ENCODE measurements around the gene UPK3B. TPM values are rescaled to one million over a fixed set of nuclear protein-coding genes. Genes with fewer than 3 reads are reported as not detected.
A peak's percentile ranks its signal among the peaks of the same experiment; 100 is the strongest.
"Not testable (repeated sequence)": the region's sequence is repeated elsewhere in the genome, so short reads cannot be mapped to it uniquely, and the experiment has no call there.

The UPK3B gene
- total RNA-seq, result 0.49 TPM
- long read RNA-seq, result 0 reads

- no peak within 1 kb of the TSS for H3K27ac ChIP-seq (replicated peaks)
- no peaks in the 10 kb centered on the region for H3K27me3 ChIP-seq (ENCODE audit: low read depth)
- no peak within 1 kb of the TSS for H3K4me3 ChIP-seq
- intact Hi-C loops (cut with micrococcal nuclease), result no loop called here
- no peak for TF ChIP-seq CTCF (IDR thresholded peaks at IDR 0.05; ENCODE audit: borderline replicate concordance)
- H3K36me3 ChIP-seq, result peaks cover 10% of the 10 kb centered on the region
- H3K9me3 ChIP-seq (replicated peaks), result no peaks in the 10 kb centered on the region
- DNase-seq, result no peak
- peaks cover 12% of the 10 kb centered on the region for H3K4me1 ChIP-seq
Measured at GRCh38 chr7:76509931-76510877, at the start of gene UPK3B. Gene UPK3B, plus strand, starts transcription at chr7:76510552. Its CDS starts 101 bp downstream, at chr7:76510653.

GRCh38 chr7:76460767-76461166 is 49.6 kb upstream of the UPK3B start:
- DNase-seq; H3K9me3 ChIP-seq (replicated peaks); H3K27ac ChIP-seq (replicated peaks); intact Hi-C loops (cut with micrococcal nuclease); H3K4me3 ChIP-seq; H3K27me3 ChIP-seq (ENCODE audit: low read depth); H3K36me3 ChIP-seq; H3K4me1 ChIP-seq: not testable (repeated sequence)

- H3K36me3 ChIP-seq; intact Hi-C loops (cut with micrococcal nuclease); H3K9me3 ChIP-seq (replicated peaks); H3K4me1 ChIP-seq; H3K27me3 ChIP-seq (ENCODE audit: low read depth): not testable (repeated sequence)
- peak; percentile 19 for DNase-seq
- H3K27ac ChIP-seq (replicated peaks), result peak within 1 kb of the TSS; percentile 73
- peak within 1 kb of the TSS; percentile 65 for H3K4me3 ChIP-seq
Measured at GRCh38 chr7:76461464-76462101, 48.8 kb upstream of the UPK3B start, which contains the start of gene DTX2. Gene DTX2, plus strand, starts transcription at chr7:76461709. Its CDS starts 18,801 bp downstream, at chr7:76480510.

- H3K27me3 ChIP-seq (ENCODE audit: low read depth); H3K4me3 ChIP-seq; H3K27ac ChIP-seq (replicated peaks); H3K36me3 ChIP-seq; DNase-seq; H3K4me1 ChIP-seq; H3K9me3 ChIP-seq (replicated peaks); intact Hi-C loops (cut with micrococcal nuclease): not testable (repeated sequence)
Measured at GRCh38 chr7:76462271-76462882, 48.0 kb upstream of the UPK3B start.

GRCh38 chr7:76464959-76465358 is 45.4 kb upstream of the UPK3B start:
- peaks cover 16% of the 10 kb centered on the region for H3K4me1 ChIP-seq
- intact Hi-C loops (cut with micrococcal nuclease); H3K36me3 ChIP-seq; DNase-seq; H3K9me3 ChIP-seq (replicated peaks); H3K4me3 ChIP-seq; H3K27ac ChIP-seq (replicated peaks); H3K27me3 ChIP-seq (ENCODE audit: low read depth): not testable (repeated sequence)

GRCh38 chr7:76465950-76466349 is 44.4 kb upstream of the UPK3B start:
- intact Hi-C loops (cut with micrococcal nuclease); H3K36me3 ChIP-seq; H3K27me3 ChIP-seq (ENCODE audit: low read depth); H3K4me3 ChIP-seq; DNase-seq; H3K9me3 ChIP-seq (replicated peaks): not testable (repeated sequence)
- peak overlapping the region; percentile 45 for H3K27ac ChIP-seq (replicated peaks)
- peaks cover 16% of the 10 kb centered on the region for H3K4me1 ChIP-seq

GRCh38 chr7:76467743-76468404 is 42.5 kb upstream of the UPK3B start:
- H3K36me3 ChIP-seq; H3K27ac ChIP-seq (replicated peaks); H3K4me3 ChIP-seq; H3K27me3 ChIP-seq (ENCODE audit: low read depth); H3K9me3 ChIP-seq (replicated peaks); intact Hi-C loops (cut with micrococcal nuclease): not testable (repeated sequence)
- peaks cover 16% of the 10 kb centered on the region for H3K4me1 ChIP-seq
- DNase-seq, result peak; percentile 40

GRCh38 chr7:76471556-76472221 is 38.7 kb upstream of the UPK3B start:
- H3K4me3 ChIP-seq; H3K27ac ChIP-seq (replicated peaks); intact Hi-C loops (cut with micrococcal nuclease); H3K36me3 ChIP-seq; H3K27me3 ChIP-seq (ENCODE audit: low read depth); DNase-seq; H3K9me3 ChIP-seq (replicated peaks): not testable (repeated sequence)
- H3K4me1 ChIP-seq, result peaks cover 12% of the 10 kb centered on the region

GRCh38 chr7:76473097-76473496 is 37.3 kb upstream of the UPK3B start:
- H3K9me3 ChIP-seq (replicated peaks); H3K4me1 ChIP-seq; H3K27ac ChIP-seq (replicated peaks); H3K27me3 ChIP-seq (ENCODE audit: low read depth); H3K4me3 ChIP-seq; DNase-seq; intact Hi-C loops (cut with micrococcal nuclease); H3K36me3 ChIP-seq: not testable (repeated sequence)

- H3K27me3 ChIP-seq (ENCODE audit: low read depth); H3K27ac ChIP-seq (replicated peaks); H3K4me1 ChIP-seq; intact Hi-C loops (cut with micrococcal nuclease); DNase-seq; H3K4me3 ChIP-seq; H3K9me3 ChIP-seq (replicated peaks); H3K36me3 ChIP-seq: not testable (repeated sequence)
Measured at GRCh38 chr7:76476280-76476679, 34.1 kb upstream of the UPK3B start.

- intact Hi-C loops (cut with micrococcal nuclease), result not testable (repeated sequence)
- H3K36me3 ChIP-seq, result peaks cover 11% of the 10 kb centered on the region
Measured at GRCh38 chr7:76476742-76477474, 33.4 kb upstream of the UPK3B start.

More at GRCh38 chr7:76476742-76477474, 33.4 kb upstream of the UPK3B start:
- H3K4me1 ChIP-seq; H3K27me3 ChIP-seq (ENCODE audit: low read depth); H3K4me3 ChIP-seq; H3K27ac ChIP-seq (replicated peaks); DNase-seq; H3K9me3 ChIP-seq (replicated peaks): not testable (repeated sequence)
